HG03196 (cell line): ENCODE data around the gene GNAI3.

ENCODE experiments used
- ATAC-seq: cut with Tn5 transposase; IDR thresholded peaks from one replicate; pipeline ENCODE4 v1.9.1; 2021; ENCODE audit not compliant: unreplicated experiment

Gene GNAI3

DNA sequence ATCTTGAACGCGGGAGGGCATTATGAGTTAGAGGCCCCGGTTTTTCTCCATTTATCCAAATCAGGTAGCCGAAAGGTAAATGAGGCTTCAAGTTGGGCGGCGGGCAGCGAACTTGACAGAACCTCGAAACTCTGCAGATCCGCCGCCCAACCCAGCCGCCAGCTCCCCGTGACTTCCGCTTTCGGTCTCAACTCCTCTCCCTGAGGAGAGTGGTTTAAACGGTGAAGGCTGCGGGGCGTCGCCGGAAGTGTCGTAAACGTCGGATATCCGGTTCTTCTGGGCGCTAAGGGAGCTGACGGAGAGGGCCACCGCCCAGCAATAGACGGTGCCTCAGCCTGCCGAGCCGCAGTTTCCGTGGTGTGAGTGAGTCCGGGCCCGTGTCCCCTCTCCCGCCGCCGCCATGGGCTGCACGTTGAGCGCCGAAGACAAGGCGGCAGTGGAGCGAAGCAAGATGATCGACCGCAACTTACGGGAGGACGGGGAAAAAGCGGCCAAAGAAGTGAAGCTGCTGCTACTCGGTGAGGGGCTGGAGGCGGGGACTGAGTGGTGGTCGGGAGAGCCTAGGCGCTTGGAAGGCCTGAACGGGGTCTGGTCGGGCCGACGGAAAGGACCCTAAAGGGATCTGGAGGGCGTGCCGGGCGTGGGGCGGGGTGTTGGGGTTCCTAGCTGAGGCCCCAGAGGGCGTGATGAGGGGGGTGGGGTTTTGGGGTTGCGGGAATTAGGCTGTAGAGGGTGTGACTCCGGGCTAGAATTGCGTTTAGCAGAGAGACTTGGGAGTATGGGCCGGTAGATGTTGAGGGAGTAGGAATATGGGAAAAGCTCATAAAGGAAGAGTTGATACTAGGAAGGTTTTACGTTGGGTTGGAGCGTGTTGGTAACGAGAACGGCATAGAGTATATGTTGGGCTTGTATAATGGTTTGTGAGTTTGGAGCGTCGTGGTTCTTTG is at the start of gene GNAI3:
TSS of gene GNAI3 (plus strand) at position 295 of the 947 bp plus-strand sequence. CDS start at position 401, 106 bp downstream.
- ATAC-seq: peak; percentile 79

GRCh38 chr1:109499081-109499480 is 49.3 kb upstream of the GNAI3 start:
- no peak for ATAC-seq

- ATAC-seq: no peak
These were observed 48.5 kb upstream of the GNAI3 start for GRCh38 chr1:109499661-109500536.

GRCh38 chr1:109500941-109501381 is 47.5 kb upstream of the GNAI3 start:
- no peak for ATAC-seq

- no peak for ATAC-seq
These were observed 46.6 kb upstream of the GNAI3 start for GRCh38 chr1:109501644-109502363.

- no peak for ATAC-seq
These were observed 46.0 kb upstream of the GNAI3 start for GRCh38 chr1:109502364-109502851.

DNA sequence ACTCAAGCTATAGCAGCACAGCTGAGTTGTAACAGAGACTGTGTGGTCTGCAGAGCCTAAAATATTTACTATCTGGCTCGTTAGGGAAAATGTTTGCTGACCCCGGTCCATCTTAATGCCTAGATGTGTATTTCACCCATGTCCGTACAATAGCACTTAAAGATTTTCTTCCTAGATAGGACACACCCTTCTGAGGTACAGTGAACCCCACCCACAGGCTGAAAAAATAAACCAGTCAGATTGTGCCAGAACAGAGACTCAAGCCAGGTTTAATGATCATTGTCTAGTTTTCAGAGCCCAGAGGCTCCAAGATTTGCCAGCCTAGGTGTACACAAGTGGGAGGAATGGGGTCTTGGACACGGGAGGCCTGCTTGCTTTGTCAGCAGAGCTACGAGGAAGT is 44.5 kb upstream of the GNAI3 start:
- ATAC-seq: no peak

- ATAC-seq: no peak
These were observed 43.4 kb upstream of the GNAI3 start for GRCh38 chr1:109504974-109505373.

DNA sequence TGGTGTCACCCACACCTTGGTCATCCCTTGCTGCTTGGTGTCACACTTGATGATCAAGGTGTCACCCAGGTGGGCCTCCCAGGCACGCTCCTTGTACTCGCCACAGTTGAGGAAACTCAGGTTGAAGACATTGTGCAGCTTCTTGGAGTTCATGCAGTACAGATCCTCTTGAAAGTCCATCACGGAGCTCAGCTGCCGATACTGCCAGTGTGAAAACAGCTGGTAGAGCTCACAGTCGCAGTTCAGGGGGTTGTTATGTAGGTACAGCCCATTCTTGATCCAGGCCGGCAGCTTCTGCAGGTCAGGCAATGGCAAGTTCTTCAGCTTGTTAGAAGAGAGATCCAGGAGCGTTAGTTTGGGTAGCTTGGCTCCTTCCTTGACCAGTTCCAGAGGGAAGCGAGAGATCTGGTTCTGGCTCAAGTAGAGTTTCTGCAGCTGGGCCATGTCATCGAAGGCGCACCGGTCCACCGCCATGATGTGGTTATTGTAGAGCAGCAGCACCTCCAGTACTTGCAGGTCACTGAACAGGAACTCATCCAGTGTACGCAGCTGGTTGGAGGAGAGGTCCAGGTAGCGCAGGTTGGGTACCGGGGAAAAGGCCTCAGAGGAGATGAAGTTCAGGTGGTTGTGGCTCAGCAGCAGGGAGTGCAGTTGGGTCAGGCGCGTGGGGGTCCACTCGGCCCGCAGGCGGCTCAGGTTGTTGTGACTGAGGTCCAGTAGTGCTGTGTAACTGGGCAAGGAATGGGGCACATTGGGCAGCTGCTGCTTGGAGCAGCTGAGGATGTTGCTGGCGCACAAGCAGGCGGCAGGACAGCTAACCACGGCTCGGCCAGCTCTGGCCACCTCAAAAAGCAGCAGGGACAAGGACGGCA is 40.2 kb upstream of the GNAI3 start:
- no peak for ATAC-seq

GRCh38 chr1:109508873-109509175 is 39.6 kb upstream of the GNAI3 start:
- no peak for ATAC-seq

- ATAC-seq: no peak
These were observed 39.0 kb upstream of the GNAI3 start, which contains the start of gene AMIGO1 for GRCh38 chr1:109509176-109510134. Gene AMIGO1 (minus strand): TSS chr1:109509727. CDS start chr1:109508912, 815 bp downstream.

GRCh38 chr1:109513110-109513710 is 35.2 kb upstream of the GNAI3 start:
- ATAC-seq: no peak

DNA sequence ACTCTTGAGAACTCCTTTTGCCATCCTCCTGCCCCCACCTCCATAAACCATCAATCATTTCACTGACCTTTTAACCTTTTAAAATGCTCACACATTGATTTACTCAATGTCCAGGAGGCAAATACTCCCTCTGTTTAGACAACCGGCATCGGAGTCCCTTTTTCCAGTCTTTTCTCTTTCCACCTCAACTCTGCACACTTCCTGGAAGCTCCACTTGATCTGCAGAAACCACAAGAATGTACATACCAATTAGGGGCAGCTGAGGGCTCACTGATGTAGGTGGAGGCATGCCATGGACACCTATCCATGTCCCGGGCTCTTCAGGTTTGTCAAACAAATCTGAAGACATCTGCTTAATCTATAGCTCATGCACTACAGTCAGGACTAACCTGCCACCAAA is 33.6 kb upstream of the GNAI3 start:
- no peak for ATAC-seq

GRCh38 chr1:109516872-109517271 is 31.5 kb upstream of the GNAI3 start:
- no peak for ATAC-seq

DNA sequence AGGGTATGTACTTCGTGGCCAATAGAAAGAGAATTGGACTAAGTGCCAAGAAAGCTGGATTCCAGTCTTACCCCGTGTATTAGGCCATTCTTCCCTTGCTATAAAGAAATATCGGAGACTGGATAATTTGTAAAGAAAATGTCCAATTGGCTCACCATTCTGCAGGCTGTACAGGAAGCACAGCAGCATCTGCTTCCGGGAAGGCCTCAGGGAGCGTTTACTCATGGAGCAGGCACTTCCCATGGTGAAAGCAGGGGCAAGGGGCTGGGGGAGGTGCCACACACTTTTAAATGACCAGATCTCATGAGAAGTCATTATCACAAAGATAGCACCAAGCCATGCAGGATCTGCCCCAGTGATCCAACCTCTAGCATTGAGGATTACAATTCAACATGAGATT is 31.1 kb upstream of the GNAI3 start:
- no peak for ATAC-seq

DNA sequence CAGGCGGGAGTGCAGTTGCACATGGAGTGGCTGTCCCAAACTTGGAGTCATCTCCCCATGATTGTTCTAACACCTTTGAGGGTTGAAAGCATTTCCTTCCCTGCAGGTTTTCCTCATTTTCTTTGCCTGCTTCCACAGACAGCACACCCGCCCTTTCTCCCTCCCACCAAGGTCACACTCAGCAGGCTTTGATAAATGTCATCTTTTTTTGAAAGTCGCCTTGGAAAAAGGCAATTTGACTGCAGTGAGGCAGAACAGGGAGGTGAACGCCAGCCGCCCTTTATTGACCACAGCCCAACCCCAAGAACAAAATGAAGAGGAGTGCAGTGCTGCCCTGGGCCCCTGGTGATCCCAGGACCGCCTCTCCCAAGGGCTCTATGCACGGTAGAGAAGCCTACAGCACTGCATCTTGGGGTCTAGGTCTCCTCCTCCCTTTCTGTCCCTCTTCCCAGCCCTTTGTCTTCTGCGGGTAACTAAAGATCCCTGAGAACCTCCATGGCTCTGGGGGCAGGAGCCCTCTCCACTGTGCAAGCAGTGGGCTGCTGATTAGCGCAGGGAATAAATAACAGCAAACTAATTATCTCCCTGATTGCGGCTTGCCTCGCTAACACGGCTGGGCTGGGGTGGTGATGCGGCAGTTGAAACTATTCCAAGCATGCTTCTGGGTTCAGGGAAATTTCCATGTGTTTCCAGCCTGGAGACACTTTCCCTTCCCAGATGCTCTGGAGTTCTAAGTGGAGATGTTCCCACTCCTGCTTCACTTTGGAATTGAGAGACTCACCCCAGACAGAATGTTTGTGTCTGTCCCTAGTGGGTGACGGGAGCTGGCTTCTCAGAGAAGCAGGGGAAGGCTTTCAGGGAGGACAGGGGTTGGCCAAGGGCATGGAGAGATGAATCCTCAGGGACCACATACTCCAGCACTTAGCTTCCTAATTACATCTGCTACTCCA is 27.1 kb upstream of the GNAI3 start:
- ATAC-seq: no peak

- no peak for ATAC-seq
These were observed 26.4 kb upstream of the GNAI3 start for GRCh38 chr1:109522026-109522425.
